GM19099 (cell line): ENCODE data around the gene SMYD3.

Experiments
- POLR2A ChIP-seq: IDR thresholded peaks from 3 replicates; pipeline ENCODE4 v1.6.1; 2011; ENCODE audit warnings: low read depth; ENCODE audit not compliant: insufficient read length; ENCODE audit errors: extremely low read depth

Gene SMYD3

GRCh38 chr1:245751726-245752470, 755.2 kb downstream of the SMYD3 start:
- TF ChIP-seq POLR2A = no peak

DNA sequence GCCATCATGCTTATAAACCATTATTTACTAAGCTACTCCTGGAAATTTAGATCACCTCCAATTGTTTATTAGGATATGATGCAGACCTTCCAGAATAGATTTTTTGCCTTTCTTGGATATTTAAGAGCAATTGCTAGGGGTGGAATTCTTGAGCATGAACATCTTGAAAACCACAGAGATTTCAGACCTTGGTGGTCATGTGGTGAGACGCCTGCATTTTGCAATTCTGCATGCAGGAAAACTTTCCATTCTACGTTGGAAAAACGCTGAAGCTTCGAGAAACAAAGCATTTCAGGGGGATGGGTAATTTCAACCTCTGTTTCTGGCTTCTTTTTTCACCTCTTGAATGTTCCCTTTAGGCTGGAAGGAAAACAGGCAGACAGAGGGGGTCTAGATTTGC, 756.0 kb downstream of the SMYD3 start:
- TF ChIP-seq POLR2A = no peak

DNA sequence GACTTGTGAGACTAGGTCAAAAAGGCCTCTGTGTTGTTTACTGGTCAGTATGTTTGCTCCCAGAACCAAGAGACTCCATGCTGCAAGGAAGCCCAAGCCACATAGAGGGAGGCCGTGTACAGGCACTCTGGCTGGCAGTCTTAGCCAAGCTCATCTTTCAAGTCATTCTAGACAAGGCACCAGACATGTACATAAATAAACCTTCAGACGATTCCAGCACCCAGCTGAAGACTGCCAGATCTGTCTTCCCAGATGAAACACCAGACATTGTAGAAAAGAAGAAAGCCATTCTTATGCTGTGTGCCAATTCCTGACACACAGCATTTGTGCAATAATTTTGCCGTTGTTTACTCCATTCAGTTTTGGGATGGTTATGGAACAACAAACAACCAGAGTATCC, 756.8 kb downstream of the SMYD3 start:
- no peak for TF ChIP-seq POLR2A

DNA sequence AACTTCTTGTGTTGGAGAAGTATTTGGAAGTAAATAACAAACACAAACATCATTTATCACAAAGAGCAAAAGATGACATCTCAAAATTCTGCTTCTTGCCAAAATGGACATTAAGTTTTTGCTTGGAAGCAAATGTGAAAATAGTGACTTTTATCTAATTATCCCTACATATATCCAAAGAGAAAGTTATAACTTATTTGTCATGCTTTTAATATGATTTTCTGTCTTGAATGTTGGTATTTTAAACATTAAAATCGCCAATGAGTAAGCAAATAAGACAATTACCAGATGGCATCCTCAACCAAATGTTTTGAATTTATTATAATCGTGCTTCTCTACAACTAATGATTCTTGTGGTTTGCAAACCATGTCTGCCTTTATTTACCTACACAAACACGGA, 758.0 kb downstream of the SMYD3 start:
- no peak for TF ChIP-seq POLR2A

- no peak for TF ChIP-seq POLR2A
Observed at GRCh38 chr1:245748646-245749045, 758.4 kb downstream of the SMYD3 start.

DNA sequence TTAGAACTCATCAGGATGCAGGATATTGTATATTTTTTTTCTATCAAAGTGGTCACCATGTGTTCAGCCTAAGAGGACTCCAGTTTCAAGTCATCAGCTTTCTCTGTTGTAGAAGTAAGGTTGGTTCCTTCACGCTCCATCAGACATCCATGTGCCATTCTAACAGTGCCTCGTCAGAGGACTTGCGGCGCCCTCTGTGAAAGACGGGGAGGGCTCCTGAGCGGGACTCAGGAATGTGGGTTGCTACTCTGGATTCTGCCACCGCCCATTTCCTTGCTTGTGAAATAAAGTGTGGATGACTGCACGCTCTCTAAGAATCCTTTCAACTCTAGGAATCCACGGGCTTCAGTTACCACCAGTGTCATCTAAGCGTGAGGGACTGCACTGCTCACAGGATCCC, 758.8 kb downstream of the SMYD3 start:
- TF ChIP-seq POLR2A = no peak

- TF ChIP-seq POLR2A = no peak
Observed at GRCh38 chr1:245742896-245743295, 764.2 kb downstream of the SMYD3 start.

- TF ChIP-seq POLR2A = no peak
Observed at GRCh38 chr1:245730801-245731200, 776.3 kb downstream of the SMYD3 start.

DNA sequence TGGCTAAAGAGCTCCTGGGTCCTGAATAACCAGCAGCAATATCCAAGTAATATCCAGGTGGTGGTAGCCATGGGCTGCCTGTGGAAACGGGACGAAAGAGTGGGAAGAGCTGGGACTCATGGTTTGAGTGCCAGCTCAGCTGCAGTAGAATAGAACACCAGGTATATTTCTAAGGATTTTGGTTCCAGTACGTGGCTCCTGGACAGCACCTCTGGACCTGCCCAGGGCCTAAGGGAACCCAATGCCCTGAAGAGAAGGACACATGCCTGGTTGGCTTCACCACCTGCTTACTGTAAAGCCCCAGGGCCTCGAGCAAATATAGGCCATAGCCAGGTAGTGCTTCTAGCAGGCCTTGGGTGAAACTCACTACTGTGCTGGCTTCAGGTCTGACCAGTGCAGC, 785.6 kb downstream of the SMYD3 start:
- no peak for TF ChIP-seq POLR2A

GRCh38 chr1:245718951-245719350, 788.1 kb downstream of the SMYD3 start:
- TF ChIP-seq POLR2A = no peak

- no peak for TF ChIP-seq POLR2A
Observed at GRCh38 chr1:245718123-245718522, 789.0 kb downstream of the SMYD3 start.

GRCh38 chr1:245717611-245718010, 789.5 kb downstream of the SMYD3 start:
- TF ChIP-seq POLR2A = no peak

DNA sequence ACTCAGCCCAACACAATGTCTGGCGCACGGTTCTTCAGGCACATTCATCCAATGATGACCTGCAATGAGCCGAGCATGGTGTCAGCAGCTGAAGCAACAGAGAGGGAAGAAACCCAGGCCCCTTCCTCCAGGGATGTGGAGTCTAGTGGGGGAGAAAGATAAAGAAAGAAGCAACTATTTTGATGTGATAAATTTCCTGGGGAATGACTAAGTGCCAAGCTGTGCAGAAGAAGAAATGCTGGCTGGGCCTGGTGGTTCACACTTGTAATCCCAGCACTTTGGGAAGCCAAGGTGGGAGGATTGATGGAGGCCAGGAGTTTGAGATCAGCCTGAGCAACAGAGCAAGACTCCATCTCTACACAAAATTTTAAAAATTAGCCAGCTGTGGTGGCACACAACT, 790.5 kb downstream of the SMYD3 start:
- no peak for TF ChIP-seq POLR2A

DNA sequence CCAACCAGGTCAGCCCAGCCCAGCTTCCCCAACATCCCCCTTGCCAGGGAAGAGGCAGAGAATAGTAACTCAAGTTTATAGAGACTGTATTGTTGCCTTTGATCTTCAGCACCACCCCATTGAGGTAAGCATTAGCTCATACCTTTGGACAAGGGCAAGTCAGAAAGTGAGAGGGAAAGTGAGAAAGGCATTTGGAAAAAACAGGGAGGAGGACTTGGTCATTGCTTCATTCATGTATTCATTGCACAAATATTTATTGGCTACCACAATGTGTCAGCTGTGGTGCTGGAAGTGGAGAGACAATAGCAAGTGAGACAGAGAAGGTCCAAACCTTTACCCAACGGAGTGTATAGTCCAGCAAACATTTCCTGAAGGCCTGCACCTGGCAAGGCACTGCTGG, 791.1 kb downstream of the SMYD3 start:
- no peak for TF ChIP-seq POLR2A

GRCh38 chr1:245715291-245715701, 791.8 kb downstream of the SMYD3 start:
- TF ChIP-seq POLR2A = no peak

- no peak for TF ChIP-seq POLR2A
Observed at GRCh38 chr1:245710961-245711903, 795.8 kb downstream of the SMYD3 start.
